SK-N-SH (cell line): ENCODE results near the gene PTPRD. TPM values are rescaled to one million over a fixed set of nuclear protein-coding genes. Genes with fewer than 3 reads are reported as not detected.

ENCODE experiments used
- CTCF ChIA-PET: fragments of 300-600, 350-600 bp; formaldehyde crosslinking; extraction: SDS; loops from one replicate; lab custom pipeline; 2021; lab: Yijun Ruan, JAX
- POLR2A ChIA-PET: fragments of 350-600 bp; sonication (Branson Sonifier 250); formaldehyde crosslinking; extraction: SDS; loops from one replicate; lab custom pipeline; 2020; ENCODE audit warnings: antibody characterized with exemption, inconsistent platforms; lab: Yijun Ruan, JAX
- DNase-seq: peaks from one replicate; pipeline ENCODE4 v3.0.0; 2012
- H2AFZ ChIP-seq: fragments of 200-600 bp; sonication (generic); 2 replicates; pipeline ENCODE4 v1.8.1; 2016; ENCODE audit warnings: antibody characterized with exemption, mild to moderate bottlenecking, low read depth
- H3F3A ChIP-seq: fragments of 200-600 bp; sonication (generic); replicated peaks from 2 replicates; pipeline ENCODE3; 2016; ENCODE audit warnings: antibody characterized with exemption, mild to moderate bottlenecking; ENCODE audit not compliant: insufficient read depth
- H3K27ac ChIP-seq, 2 experiments: fragments of 200-500 bp in 1 of 2; fragments of 200-600 bp in 1 of 2; sonication (Bioruptor generic) in 1 of 2; sonication (generic), shearing (Covaris generic) in 1 of 2; 2 replicates each; pipeline versions ENCODE4 v1.5.1 to v1.6.1; 2014 to 2016; ENCODE audit warnings: low read depth in 2 of 2, inconsistent platforms in 1 of 2, low read length in 1 of 2, mild to moderate bottlenecking in 1 of 2, mixed read lengths in 1 of 2
- H3K27me3 ChIP-seq: fragments of 200-600 bp; sonication (generic), shearing (Covaris generic); 2 replicates; pipeline ENCODE4 v1.6.1; 2016; ENCODE audit warnings: mixed run types; ENCODE audit not compliant: insufficient read depth
- H3K36me3 ChIP-seq, 2 experiments: fragments of 200-500 bp in 1 of 2; fragments of 200-600 bp in 1 of 2; sonication (Bioruptor generic) in 1 of 2; sonication (generic) in 1 of 2; replicated peaks in 1 of 2; 2 replicates each; pipeline versions ENCODE3 to v1.5.1; 2014 to 2016; ENCODE audit warnings: low read length in 1 of 2, mild to moderate bottlenecking in 1 of 2; ENCODE audit not compliant: insufficient read depth in 2 of 2, control insufficient read depth in 1 of 2
- H3K4me1 ChIP-seq, 2 experiments: fragments of 200-500 bp in 1 of 2; fragments of 200-600 bp in 1 of 2; sonication (Bioruptor generic) in 1 of 2; sonication (generic), shearing (Covaris generic) in 1 of 2; 2 replicates each; pipeline versions ENCODE4 v1.5.1 to v1.6.1; 2014 to 2016; ENCODE audit warnings: low read depth in 1 of 2, low read length in 1 of 2, mixed run types in 1 of 2; ENCODE audit not compliant: insufficient read depth in 2 of 2, control insufficient read depth in 1 of 2
- H3K4me2 ChIP-seq: fragments of 200-600 bp; sonication (generic), shearing (Covaris generic); 2 replicates; pipeline ENCODE4 v1.6.1; 2017; ENCODE audit warnings: mixed run types
- H3K4me3 ChIP-seq, 2 experiments: fragments of 200-500 bp in 1 of 2; fragments of 200-600 bp in 1 of 2; sonication (Bioruptor generic) in 1 of 2; sonication (generic), shearing (Covaris generic) in 1 of 2; 2 replicates each; pipeline versions ENCODE4 v1.5.1 to v1.8.1; 2014 to 2016; ENCODE audit warnings: low read depth in 2 of 2, inconsistent platforms in 1 of 2, low read length in 1 of 2, mild to moderate bottlenecking in 1 of 2, mixed read lengths in 1 of 2, moderate library complexity in 1 of 2
- H3K79me2 ChIP-seq: fragments of 200-600 bp; sonication (generic); 2 replicates; pipeline ENCODE4 v1.8.1; 2017; ENCODE audit warnings: mild to moderate bottlenecking; ENCODE audit not compliant: insufficient read depth
- H3K9ac ChIP-seq: fragments of 200-600 bp; sonication (generic); 2 replicates; pipeline ENCODE4 v1.6.1; 2017; ENCODE audit warnings: mixed run types
- H3K9me2 ChIP-seq: fragments of 200-600 bp; sonication (generic); 2 replicates; pipeline ENCODE4 v1.6.1; 2017; ENCODE audit warnings: mixed run types
- H3K9me3 ChIP-seq: fragments of 200-600 bp; sonication (generic); 2 replicates; pipeline ENCODE4 v1.6.1; 2017; ENCODE audit warnings: mixed run types, mild to moderate bottlenecking, moderate library complexity
- H4K20me1 ChIP-seq: fragments of 200-600 bp; sonication (generic); 2 replicates; pipeline ENCODE4 v1.6.1; 2017; ENCODE audit warnings: mild to moderate bottlenecking, mixed run types; ENCODE audit not compliant: insufficient read depth
- EZH2phosphoT487 ChIP-seq: fragments of 200-600 bp; sonication (generic); IDR thresholded peaks from 2 replicates; pipeline ENCODE4 v1.6.1; 2017; ENCODE audit warnings: low read depth, mixed run types, mild to moderate bottlenecking, antibody characterized with exemption, moderate library complexity, borderline replicate concordance
- FOXJ3 ChIP-seq: sonication (generic); formaldehyde crosslinking; IDR thresholded peaks from 2 replicates; pipeline ENCODE4 v1.5.1; 2020; ENCODE audit warnings: mild to moderate bottlenecking, missing genetic modification reagents
- FOXM1 ChIP-seq: IDR thresholded peaks from 2 replicates; pipeline ENCODE4 v1.4.0; 2012; ENCODE audit warnings: low read depth, mild to moderate bottlenecking
- GABPA ChIP-seq: IDR thresholded peaks from 2 replicates; pipeline ENCODE4 v1.4.0; 2012; ENCODE audit warnings: low read depth, mild to moderate bottlenecking
- MXI1 ChIP-seq: IDR thresholded peaks from 2 replicates; pipeline ENCODE4 v1.6.1; 2012; ENCODE audit warnings: mild to moderate bottlenecking, low read depth, low read length, improper control_type of control experiment
- RAD21 ChIP-seq: IDR thresholded peaks from 2 replicates; pipeline ENCODE4 v1.6.1; 2012; ENCODE audit warnings: mild to moderate bottlenecking, low read length
- RCOR1 ChIP-seq: fragments of 150-350 bp; IDR thresholded peaks from 2 replicates; pipeline ENCODE4 v1.6.1; 2017; ENCODE audit warnings: antibody characterized with exemption, low read length
- TCF12 ChIP-seq: IDR thresholded peaks from 2 replicates; pipeline ENCODE4 v1.4.0; 2012
- TEAD4 ChIP-seq: IDR thresholded peaks from 2 replicates; pipeline ENCODE4 v1.4.0; 2012; ENCODE audit warnings: mild to moderate bottlenecking, borderline replicate concordance; ENCODE audit not compliant: insufficient read depth
- WGBS: methylation state at CpG from one replicate; pipeline ENCODE4 v1.1.6; 2017; ENCODE audit warnings: low lambda C conversion rate; 5-methylcytosine and 5-hydroxymethylcytosine counted together
- polyA plus RNA-seq, 3 experiments: library from polyadenylated mRNA; depleted of rRNA; stranded (reverse); fragments of >200 nt; gene quantifications; 2 replicates each; pipeline ENCODE4 v1.2.3, GENCODE V29; 2012
- TF ChIP-seq, protein P1 (sequence below): IDR thresholded peaks from 2 replicates; pipeline ENCODE4 v1.6.1; 2012; ENCODE audit warnings: mild to moderate bottlenecking, low read depth, low read length, moderate library complexity
- TF ChIP-seq, protein P2 (sequence below): IDR thresholded peaks from 2 replicates; pipeline ENCODE4 v1.4.0; 2012; ENCODE audit warnings: low read depth, borderline replicate concordance
- TF ChIP-seq, protein P3 (sequence below): fragments of 150-350 bp; IDR thresholded peaks from 2 replicates; pipeline ENCODE4 v1.6.1; 2016; ENCODE audit warnings: mild to moderate bottlenecking, low read depth, low read length
- TF ChIP-seq, protein P4 (sequence below): fragments of 200-600 bp; sonication (generic); IDR thresholded peaks from 2 replicates; pipeline ENCODE4 v1.6.1; 2017; ENCODE audit warnings: antibody characterized with exemption, mild to moderate bottlenecking, moderate library complexity

The PTPRD gene
- polyA plus RNA-seq, 1 of the 3 experiments (the other 2 are of a cell fraction), result 0.15 TPM

DNA sequence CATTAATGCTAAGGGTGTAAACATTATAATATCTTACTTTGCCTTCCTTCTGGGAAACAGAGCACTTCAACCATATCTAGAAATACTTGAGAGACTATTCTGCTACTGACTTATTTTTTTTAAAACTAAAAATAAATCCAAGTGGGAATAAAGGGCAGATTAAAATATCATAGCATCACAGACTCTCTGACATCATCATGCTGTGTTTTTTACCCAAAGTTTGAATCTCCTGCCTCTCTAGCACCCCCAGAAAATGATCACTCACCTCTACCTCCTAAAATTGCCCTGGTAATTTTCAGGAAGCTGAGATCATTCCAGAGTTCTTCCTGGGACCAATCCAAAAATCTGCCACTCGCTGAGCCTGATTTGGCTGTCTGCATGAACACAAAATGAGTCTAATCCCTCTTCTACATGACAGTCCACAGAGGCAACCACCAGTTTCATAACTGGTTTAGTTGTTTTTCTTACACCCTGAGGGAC is 1999.4 kb downstream of the PTPRD start:
- CTCF ChIA-PET, result interaction anchor here (1.7 kb wide), 1 partner anchor 12 kb away, joined by 3 read pairs; no protein-coding TSS in a partner anchor
- WGBS, result 36% methylated on average over 1 of the region's 1 CpG
- H3K4me2 ChIP-seq, result no peak overlapping the region
- no peaks in the 10 kb centered on the region for H4K20me1 ChIP-seq
- POLR2A ChIA-PET, result no interaction called here
- H3K9me2 ChIP-seq, result no peaks in the 10 kb centered on the region
- H3K27ac ChIP-seq, result no peak overlapping the region
- no peak overlapping the region for H3K9ac ChIP-seq
- no peaks in the 10 kb centered on the region for H3K79me2 ChIP-seq
- H2AFZ ChIP-seq, result no peak overlapping the region
- TF ChIP-seq FOXJ3 (CRISPR knock-in tag), result no peak
- TF ChIP-seq, protein P1, sequence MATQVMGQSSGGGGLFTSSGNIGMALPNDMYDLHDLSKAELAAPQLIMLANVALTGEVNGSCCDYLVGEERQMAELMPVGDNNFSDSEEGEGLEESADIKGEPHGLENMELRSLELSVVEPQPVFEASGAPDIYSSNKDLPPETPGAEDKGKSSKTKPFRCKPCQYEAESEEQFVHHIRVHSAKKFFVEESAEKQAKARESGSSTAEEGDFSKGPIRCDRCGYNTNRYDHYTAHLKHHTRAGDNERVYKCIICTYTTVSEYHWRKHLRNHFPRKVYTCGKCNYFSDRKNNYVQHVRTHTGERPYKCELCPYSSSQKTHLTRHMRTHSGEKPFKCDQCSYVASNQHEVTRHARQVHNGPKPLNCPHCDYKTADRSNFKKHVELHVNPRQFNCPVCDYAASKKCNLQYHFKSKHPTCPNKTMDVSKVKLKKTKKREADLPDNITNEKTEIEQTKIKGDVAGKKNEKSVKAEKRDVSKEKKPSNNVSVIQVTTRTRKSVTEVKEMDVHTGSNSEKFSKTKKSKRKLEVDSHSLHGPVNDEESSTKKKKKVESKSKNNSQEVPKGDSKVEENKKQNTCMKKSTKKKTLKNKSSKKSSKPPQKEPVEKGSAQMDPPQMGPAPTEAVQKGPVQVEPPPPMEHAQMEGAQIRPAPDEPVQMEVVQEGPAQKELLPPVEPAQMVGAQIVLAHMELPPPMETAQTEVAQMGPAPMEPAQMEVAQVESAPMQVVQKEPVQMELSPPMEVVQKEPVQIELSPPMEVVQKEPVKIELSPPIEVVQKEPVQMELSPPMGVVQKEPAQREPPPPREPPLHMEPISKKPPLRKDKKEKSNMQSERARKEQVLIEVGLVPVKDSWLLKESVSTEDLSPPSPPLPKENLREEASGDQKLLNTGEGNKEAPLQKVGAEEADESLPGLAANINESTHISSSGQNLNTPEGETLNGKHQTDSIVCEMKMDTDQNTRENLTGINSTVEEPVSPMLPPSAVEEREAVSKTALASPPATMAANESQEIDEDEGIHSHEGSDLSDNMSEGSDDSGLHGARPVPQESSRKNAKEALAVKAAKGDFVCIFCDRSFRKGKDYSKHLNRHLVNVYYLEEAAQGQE, result no peak
- TF ChIP-seq, protein P2, sequence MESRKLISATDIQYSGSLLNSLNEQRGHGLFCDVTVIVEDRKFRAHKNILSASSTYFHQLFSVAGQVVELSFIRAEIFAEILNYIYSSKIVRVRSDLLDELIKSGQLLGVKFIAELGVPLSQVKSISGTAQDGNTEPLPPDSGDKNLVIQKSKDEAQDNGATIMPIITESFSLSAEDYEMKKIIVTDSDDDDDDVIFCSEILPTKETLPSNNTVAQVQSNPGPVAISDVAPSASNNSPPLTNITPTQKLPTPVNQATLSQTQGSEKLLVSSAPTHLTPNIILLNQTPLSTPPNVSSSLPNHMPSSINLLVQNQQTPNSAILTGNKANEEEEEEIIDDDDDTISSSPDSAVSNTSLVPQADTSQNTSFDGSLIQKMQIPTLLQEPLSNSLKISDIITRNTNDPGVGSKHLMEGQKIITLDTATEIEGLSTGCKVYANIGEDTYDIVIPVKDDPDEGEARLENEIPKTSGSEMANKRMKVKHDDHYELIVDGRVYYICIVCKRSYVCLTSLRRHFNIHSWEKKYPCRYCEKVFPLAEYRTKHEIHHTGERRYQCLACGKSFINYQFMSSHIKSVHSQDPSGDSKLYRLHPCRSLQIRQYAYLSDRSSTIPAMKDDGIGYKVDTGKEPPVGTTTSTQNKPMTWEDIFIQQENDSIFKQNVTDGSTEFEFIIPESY, result no peak
- TF ChIP-seq EZH2phosphoT487, result no peak
- no peak for TF ChIP-seq RCOR1
- no peak for TF ChIP-seq TCF12
- TF ChIP-seq FOXM1, result no peak
- TF ChIP-seq, protein P3, sequence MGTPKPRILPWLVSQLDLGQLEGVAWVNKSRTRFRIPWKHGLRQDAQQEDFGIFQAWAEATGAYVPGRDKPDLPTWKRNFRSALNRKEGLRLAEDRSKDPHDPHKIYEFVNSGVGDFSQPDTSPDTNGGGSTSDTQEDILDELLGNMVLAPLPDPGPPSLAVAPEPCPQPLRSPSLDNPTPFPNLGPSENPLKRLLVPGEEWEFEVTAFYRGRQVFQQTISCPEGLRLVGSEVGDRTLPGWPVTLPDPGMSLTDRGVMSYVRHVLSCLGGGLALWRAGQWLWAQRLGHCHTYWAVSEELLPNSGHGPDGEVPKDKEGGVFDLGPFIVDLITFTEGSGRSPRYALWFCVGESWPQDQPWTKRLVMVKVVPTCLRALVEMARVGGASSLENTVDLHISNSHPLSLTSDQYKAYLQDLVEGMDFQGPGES, result no peak
- TF ChIP-seq, protein P4, sequence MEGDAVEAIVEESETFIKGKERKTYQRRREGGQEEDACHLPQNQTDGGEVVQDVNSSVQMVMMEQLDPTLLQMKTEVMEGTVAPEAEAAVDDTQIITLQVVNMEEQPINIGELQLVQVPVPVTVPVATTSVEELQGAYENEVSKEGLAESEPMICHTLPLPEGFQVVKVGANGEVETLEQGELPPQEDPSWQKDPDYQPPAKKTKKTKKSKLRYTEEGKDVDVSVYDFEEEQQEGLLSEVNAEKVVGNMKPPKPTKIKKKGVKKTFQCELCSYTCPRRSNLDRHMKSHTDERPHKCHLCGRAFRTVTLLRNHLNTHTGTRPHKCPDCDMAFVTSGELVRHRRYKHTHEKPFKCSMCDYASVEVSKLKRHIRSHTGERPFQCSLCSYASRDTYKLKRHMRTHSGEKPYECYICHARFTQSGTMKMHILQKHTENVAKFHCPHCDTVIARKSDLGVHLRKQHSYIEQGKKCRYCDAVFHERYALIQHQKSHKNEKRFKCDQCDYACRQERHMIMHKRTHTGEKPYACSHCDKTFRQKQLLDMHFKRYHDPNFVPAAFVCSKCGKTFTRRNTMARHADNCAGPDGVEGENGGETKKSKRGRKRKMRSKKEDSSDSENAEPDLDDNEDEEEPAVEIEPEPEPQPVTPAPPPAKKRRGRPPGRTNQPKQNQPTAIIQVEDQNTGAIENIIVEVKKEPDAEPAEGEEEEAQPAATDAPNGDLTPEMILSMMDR, result no peak
- TF ChIP-seq MXI1, result no peak
- no peak for TF ChIP-seq RAD21
- no peak for TF ChIP-seq TEAD4
- no peak for TF ChIP-seq GABPA
- DNase-seq, result no peak
- H3K4me1 ChIP-seq, result no peaks in the 10 kb centered on the region; a peak in 1 of 4 replicates
- H3K4me3 ChIP-seq, result no peak overlapping the region
- peaks cover 3% of the 10 kb centered on the region for H3F3A ChIP-seq
- H3K9me3 ChIP-seq, result no peaks in the 10 kb centered on the region
- no peaks in the 10 kb centered on the region for H3K27me3 ChIP-seq
- no peaks in the 10 kb centered on the region for H3K36me3 ChIP-seq
